SK-N-SH treated with all-trans-retinoic acid at 6 μM for 48 hours (cell line): Measurements from ENCODE around the gene PRR35.

Source experiments
- ATAC-seq: fragments of 200-7000 bp; cut with Tn5 transposase; 3 replicates; pipeline ENCODE4 v1.9.1; 2020; ENCODE audit warnings: mild to moderate bottlenecking, moderate library complexity
- ARNTL ChIP-seq: fragments of 450-650 bp; formaldehyde crosslinking; IDR thresholded peaks from 2 replicates; pipeline ENCODE4 v1.5.0; 2020; ENCODE audit warnings: low read depth, mild to moderate bottlenecking, moderate library complexity, borderline replicate concordance
- BACH2 ChIP-seq: fragments of 250-450 bp; sonication (Bioruptor Pico); IDR thresholded peaks from 2 replicates; pipeline ENCODE4 v1.9.0; 2021; ENCODE audit warnings: mild to moderate bottlenecking, borderline replicate concordance
- CSDC2 ChIP-seq: fragments of 250-450 bp; sonication (Bioruptor Pico); IDR thresholded peaks from 2 replicates; pipeline ENCODE4 v1.5.0; 2020; ENCODE audit warnings: mild to moderate bottlenecking, moderate library complexity
- ESRRG ChIP-seq: fragments of 250-450 bp; sonication (Bioruptor Pico); IDR thresholded peaks from 2 replicates; pipeline ENCODE4 v1.6.1; 2021; ENCODE audit warnings: mild to moderate bottlenecking
- GLIS3 ChIP-seq: fragments of 250-450 bp; sonication (Bioruptor Pico); IDR thresholded peaks from 2 replicates; pipeline ENCODE4 v1.5.0; 2020; ENCODE audit warnings: mild to moderate bottlenecking, moderate library complexity
- ISL1 ChIP-seq: fragments of 250-450 bp; sonication (Bioruptor Pico); IDR thresholded peaks from 2 replicates; pipeline ENCODE4 v2.1.2; 2022; ENCODE audit warnings: mild to moderate bottlenecking, moderate library complexity
- OSR1 ChIP-seq: fragments of 250-450 bp; sonication (Bioruptor Pico); IDR thresholded peaks from 2 replicates; pipeline ENCODE4 v1.8.0; 2022; ENCODE audit warnings: moderate library complexity, mild to moderate bottlenecking, inconsistent platforms
- PPARA ChIP-seq: fragments of 250-450 bp; sonication (Bioruptor Pico); IDR thresholded peaks from 2 replicates; pipeline ENCODE4 v1.5.0; 2020; ENCODE audit warnings: mild to moderate bottlenecking, borderline replicate concordance
- RARB ChIP-seq: fragments of 250-450 bp; sonication (Bioruptor Pico); IDR thresholded peaks from 2 replicates; pipeline ENCODE4 v1.8.0; 2021; ENCODE audit warnings: mild to moderate bottlenecking, moderate library complexity
- SNAI2 ChIP-seq: fragments of 250-450 bp; sonication (Bioruptor Pico); IDR thresholded peaks from 2 replicates; pipeline ENCODE4 v1.5.0; 2020; ENCODE audit warnings: mild to moderate bottlenecking, moderate library complexity
- TCF4 ChIP-seq: fragments of 250-450 bp; sonication (Bioruptor Pico); IDR thresholded peaks from 2 replicates; pipeline ENCODE4 v1.8.0; 2021; ENCODE audit warnings: mild to moderate bottlenecking, moderate library complexity, borderline replicate concordance
- TOX ChIP-seq: fragments of 250-450 bp; sonication (Bioruptor Pico); IDR thresholded peaks from 2 replicates; pipeline ENCODE4 v1.8.0; 2021; ENCODE audit warnings: mild to moderate bottlenecking, moderate library complexity, borderline replicate concordance
- ZFP3 ChIP-seq: fragments of 250-450 bp; sonication (Bioruptor Pico); IDR thresholded peaks from 2 replicates; pipeline ENCODE4 v1.5.0; 2020; ENCODE audit warnings: mild to moderate bottlenecking, moderate library complexity
- ZFP30 ChIP-seq: fragments of 450-650 bp; formaldehyde crosslinking; IDR thresholded peaks from 2 replicates; pipeline ENCODE4 v1.5.0; 2022; ENCODE audit warnings: mild to moderate bottlenecking, moderate library complexity
- ZNF565 ChIP-seq: fragments of 450-650 bp; formaldehyde crosslinking; conservative IDR thresholded peaks from 2 replicates; pipeline ENCODE4 v1.5.0; 2020; ENCODE audit warnings: low read depth, mild to moderate bottlenecking, moderate library complexity
- ZNF8 ChIP-seq: fragments of 450-650 bp; formaldehyde crosslinking; IDR thresholded peaks from 2 replicates; pipeline ENCODE4 v1.5.0; 2020; ENCODE audit warnings: mild to moderate bottlenecking, moderate library complexity
- TF ChIP-seq, protein P1 (sequence below): fragments of 250-450 bp; sonication (Bioruptor Pico); IDR thresholded peaks from 2 replicates; pipeline ENCODE4 v1.8.0; 2020; ENCODE audit warnings: mild to moderate bottlenecking, moderate library complexity, borderline replicate concordance
- TF ChIP-seq, protein P2 (sequence below): fragments of 250-450 bp; sonication (Bioruptor Pico); IDR thresholded peaks from 2 replicates; pipeline ENCODE4 v1.5.1; 2020; ENCODE audit warnings: low read depth, mild to moderate bottlenecking, moderate library complexity
- TF ChIP-seq, protein P3 (sequence below): fragments of 250-450 bp; sonication (Bioruptor Pico); IDR thresholded peaks from 2 replicates; pipeline ENCODE4 v1.8.0; 2021; ENCODE audit warnings: low read depth, mild to moderate bottlenecking, moderate library complexity, borderline replicate concordance
- TF ChIP-seq, protein P4 (sequence below): fragments of 250-450 bp; sonication (Bioruptor Pico); IDR thresholded peaks from 2 replicates; pipeline ENCODE4 v1.5.1; 2021; ENCODE audit warnings: mild to moderate bottlenecking, moderate library complexity

Gene PRR35

DNA sequence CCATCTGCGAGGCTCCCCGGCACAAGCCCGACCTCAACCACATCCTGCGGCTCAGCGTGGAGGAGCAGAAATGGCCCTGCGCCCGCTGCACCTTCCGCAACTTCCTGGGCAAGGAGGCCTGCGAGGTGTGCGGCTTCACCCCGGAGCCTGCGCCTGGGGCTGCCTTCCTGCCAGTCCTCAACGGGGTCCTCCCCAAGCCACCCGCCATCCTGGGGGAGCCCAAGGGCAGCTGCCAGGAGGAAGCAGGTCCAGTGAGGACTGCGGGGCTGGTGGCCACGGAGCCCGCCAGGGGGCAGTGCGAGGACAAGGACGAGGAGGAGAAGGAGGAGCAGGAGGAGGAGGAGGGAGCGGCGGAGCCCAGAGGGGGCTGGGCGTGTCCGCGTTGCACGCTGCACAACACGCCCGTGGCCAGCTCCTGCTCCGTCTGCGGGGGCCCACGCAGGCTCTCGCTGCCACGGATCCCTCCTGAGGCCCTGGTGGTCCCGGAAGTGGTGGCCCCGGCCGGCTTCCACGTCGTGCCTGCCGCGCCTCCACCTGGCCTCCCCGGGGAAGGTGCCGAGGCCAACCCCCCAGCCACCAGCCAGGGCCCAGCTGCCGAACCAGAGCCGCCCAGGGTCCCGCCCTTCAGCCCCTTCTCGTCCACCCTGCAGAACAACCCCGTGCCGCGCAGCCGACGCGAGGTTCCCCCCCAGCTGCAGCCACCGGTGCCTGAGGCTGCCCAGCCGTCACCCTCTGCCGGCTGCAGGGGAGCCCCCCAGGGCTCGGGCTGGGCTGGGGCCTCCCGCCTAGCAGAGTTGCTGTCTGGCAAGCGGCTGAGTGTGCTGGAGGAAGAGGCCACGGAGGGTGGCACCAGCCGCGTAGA, 13.1 kb upstream of the PRR35 start:
- TF ChIP-seq RARB (CRISPR knock-in tag): no peak
- no peak for TF ChIP-seq ARNTL (CRISPR knock-in tag)
- no peak for TF ChIP-seq ZFP30 (CRISPR knock-in tag)
- TF ChIP-seq TCF4 (CRISPR knock-in tag): no peak
- no peak for TF ChIP-seq ZNF8 (CRISPR knock-in tag)
- TF ChIP-seq, protein P1, sequence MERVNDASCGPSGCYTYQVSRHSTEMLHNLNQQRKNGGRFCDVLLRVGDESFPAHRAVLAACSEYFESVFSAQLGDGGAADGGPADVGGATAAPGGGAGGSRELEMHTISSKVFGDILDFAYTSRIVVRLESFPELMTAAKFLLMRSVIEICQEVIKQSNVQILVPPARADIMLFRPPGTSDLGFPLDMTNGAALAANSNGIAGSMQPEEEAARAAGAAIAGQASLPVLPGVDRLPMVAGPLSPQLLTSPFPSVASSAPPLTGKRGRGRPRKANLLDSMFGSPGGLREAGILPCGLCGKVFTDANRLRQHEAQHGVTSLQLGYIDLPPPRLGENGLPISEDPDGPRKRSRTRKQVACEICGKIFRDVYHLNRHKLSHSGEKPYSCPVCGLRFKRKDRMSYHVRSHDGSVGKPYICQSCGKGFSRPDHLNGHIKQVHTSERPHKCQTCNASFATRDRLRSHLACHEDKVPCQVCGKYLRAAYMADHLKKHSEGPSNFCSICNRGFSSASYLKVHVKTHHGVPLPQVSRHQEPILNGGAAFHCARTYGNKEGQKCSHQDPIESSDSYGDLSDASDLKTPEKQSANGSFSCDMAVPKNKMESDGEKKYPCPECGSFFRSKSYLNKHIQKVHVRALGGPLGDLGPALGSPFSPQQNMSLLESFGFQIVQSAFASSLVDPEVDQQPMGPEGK (CRISPR knock-in tag): no peak
- TF ChIP-seq, protein P2, sequence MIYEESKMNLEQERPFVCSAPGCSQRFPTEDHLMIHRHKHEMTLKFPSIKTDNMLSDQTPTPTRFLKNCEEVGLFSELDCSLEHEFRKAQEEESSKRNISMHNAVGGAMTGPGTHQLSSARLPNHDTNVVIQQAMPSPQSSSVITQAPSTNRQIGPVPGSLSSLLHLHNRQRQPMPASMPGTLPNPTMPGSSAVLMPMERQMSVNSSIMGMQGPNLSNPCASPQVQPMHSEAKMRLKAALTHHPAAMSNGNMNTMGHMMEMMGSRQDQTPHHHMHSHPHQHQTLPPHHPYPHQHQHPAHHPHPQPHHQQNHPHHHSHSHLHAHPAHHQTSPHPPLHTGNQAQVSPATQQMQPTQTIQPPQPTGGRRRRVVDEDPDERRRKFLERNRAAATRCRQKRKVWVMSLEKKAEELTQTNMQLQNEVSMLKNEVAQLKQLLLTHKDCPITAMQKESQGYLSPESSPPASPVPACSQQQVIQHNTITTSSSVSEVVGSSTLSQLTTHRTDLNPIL (CRISPR knock-in tag): no peak
- TF ChIP-seq ZFP3: no peak
- no peak for TF ChIP-seq ZNF565 (CRISPR knock-in tag)
- TF ChIP-seq PPARA (CRISPR knock-in tag): no peak
- no peak for TF ChIP-seq CSDC2
- TF ChIP-seq ESRRG (CRISPR knock-in tag): no peak
- TF ChIP-seq OSR1: no peak
- no peak for TF ChIP-seq ISL1 (CRISPR knock-in tag)
- TF ChIP-seq, protein P3, sequence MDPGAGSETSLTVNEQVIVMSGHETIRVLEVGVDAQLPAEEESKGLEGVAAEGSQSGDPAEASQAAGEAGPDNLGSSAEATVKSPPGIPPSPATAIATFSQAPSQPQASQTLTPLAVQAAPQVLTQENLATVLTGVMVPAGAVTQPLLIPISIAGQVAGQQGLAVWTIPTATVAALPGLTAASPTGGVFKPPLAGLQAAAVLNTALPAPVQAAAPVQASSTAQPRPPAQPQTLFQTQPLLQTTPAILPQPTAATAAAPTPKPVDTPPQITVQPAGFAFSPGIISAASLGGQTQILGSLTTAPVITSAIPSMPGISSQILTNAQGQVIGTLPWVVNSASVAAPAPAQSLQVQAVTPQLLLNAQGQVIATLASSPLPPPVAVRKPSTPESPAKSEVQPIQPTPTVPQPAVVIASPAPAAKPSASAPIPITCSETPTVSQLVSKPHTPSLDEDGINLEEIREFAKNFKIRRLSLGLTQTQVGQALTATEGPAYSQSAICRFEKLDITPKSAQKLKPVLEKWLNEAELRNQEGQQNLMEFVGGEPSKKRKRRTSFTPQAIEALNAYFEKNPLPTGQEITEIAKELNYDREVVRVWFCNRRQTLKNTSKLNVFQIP: no peak
- no peak for TF ChIP-seq BACH2
- TF ChIP-seq SNAI2 (CRISPR knock-in tag): no peak
- TF ChIP-seq, all 23 proteins: peak for 0
- ATAC-seq: no peak; the same call in 2 of the 3 replicates

DNA sequence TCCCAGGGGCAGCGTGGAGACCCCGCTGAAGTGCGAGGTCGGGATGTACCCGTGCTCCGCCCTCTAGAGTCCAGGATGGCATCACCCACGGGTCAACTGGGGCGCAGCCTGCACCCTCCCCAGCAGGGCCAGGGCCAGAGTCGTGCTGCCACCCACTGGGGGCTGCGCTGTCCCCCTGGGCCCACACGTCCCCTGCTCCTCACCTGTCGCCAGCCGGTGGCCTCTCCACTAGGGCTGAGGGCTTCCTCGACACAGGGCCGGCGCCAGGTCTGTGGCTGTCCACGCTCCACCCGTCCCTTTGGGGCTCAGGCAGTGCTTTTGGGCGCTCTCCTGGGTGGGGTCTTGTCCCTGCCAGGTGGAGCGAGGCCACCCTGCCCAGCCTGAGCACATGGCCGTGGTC, 11.6 kb upstream of the PRR35 start:
- TF ChIP-seq PPARA (CRISPR knock-in tag) (no peak), SNAI2 (CRISPR knock-in tag) (no peak), ZFP30 (CRISPR knock-in tag) (no peak), ESRRG (CRISPR knock-in tag) (no peak)
- TF ChIP-seq, protein P2 (CRISPR knock-in tag): no peak
- no peak for ATAC-seq

DNA sequence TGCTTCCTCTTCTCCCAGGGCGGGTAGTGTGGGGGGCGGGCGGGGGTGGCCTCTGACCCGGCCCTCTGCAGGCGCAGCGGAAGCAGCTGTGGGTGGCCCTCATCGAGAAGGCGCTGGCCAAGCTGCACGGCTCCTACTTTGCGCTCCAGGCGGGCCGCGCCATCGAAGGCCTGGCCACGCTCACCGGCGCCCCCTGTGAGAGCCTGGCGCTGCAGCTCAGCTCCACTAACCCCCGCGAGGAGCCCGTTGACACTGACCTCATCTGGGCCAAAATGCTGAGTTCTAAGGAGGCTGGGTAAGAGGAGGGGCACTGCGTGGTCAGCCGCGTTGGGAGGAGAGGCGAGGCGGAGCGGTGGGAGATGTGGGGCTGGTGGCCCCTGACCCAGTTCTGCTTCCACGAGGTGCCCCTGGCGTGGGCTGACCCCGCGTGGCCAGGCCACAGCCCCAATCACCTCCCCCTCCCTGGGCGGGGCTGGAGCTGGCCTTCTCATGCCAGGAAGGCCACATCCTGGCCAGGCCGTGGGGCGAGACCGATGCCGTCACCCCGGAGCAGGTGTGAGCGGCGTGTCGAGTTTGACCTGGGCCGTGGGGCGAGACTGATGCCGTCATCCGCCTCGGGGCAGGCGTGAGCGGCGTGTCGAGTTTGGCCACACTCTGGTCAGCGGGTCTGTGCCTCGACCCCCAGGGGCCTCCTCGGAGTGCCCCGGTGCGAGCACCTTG, 10.5 kb upstream of the PRR35 start:
- no peak for TF ChIP-seq ESRRG (CRISPR knock-in tag)
- no peak for TF ChIP-seq TOX (CRISPR knock-in tag)
- TF ChIP-seq, protein P3: no peak
- TF ChIP-seq, protein P4, sequence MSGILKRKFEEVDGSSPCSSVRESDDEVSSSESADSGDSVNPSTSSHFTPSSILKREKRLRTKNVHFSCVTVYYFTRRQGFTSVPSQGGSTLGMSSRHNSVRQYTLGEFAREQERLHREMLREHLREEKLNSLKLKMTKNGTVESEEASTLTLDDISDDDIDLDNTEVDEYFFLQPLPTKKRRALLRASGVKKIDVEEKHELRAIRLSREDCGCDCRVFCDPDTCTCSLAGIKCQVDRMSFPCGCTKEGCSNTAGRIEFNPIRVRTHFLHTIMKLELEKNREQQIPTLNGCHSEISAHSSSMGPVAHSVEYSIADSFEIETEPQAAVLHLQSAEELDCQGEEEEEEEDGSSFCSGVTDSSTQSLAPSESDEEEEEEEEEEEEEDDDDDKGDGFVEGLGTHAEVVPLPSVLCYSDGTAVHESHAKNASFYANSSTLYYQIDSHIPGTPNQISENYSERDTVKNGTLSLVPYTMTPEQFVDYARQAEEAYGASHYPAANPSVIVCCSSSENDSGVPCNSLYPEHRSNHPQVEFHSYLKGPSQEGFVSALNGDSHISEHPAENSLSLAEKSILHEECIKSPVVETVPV (CRISPR knock-in tag): no peak
- TF ChIP-seq RARB (CRISPR knock-in tag): no peak
- TF ChIP-seq PPARA (CRISPR knock-in tag): no peak
- no peak for TF ChIP-seq BACH2
- TF ChIP-seq, protein P1 (CRISPR knock-in tag): no peak
- TF ChIP-seq CSDC2: no peak
- no peak for TF ChIP-seq ZFP3
- no peak for TF ChIP-seq GLIS3 (CRISPR knock-in tag)
- no peak for TF ChIP-seq ISL1 (CRISPR knock-in tag)
- TF ChIP-seq TCF4 (CRISPR knock-in tag): no peak
- ATAC-seq: no peak
